H1 (cell line): ENCODE measurements around the gene TUBAL3. TPM values are rescaled to one million over a fixed set of nuclear protein-coding genes. Genes with fewer than 3 reads are reported as not detected.

Source experiments
- EP300 ChIP-seq, 2 experiments: IDR thresholded peaks; 1 replicate in 1 of 2; 2 replicates in 1 of 2; pipeline ENCODE4 v1.6.1; 2011 to 2012; ENCODE audit warnings: low read depth in 2 of 2, low read length in 2 of 2, mild to moderate bottlenecking in 2 of 2, borderline replicate concordance in 1 of 2, inconsistent platforms in 1 of 2, moderate library complexity in 1 of 2
- SP1 ChIP-seq: IDR thresholded peaks from 2 replicates; pipeline ENCODE4 v1.6.1; 2011; ENCODE audit warnings: low read depth, low read length
- polyA plus RNA-seq, 7 experiments: library from polyadenylated mRNA; depleted of rRNA in 3 of 7; stranded (reverse) in 5 of 7; unstranded in 2 of 7; fragments of >200 nt in 5 of 7; fragments of 200-250 nt in 2 of 7; gene quantifications; 1 replicate in 5 of 7; 2 replicates in 1 of 7; 4 replicates in 1 of 7; pipeline versions ENCODE4 v1.2.1 to v1.2.3, GENCODE V29; 2011 to 2013; ENCODE audit warnings: missing spikeins in 2 of 7, mixed read lengths in 2 of 7
- total RNA-seq: library from RNA; stranded (reverse); fragmentation: NEBNext Ultra II Directional; extraction: Animal tissue kit (Norgen Biotek cat#: 25700); gene quantifications from 2 replicates; pipeline ENCODE4 v1.2.1, GENCODE V29; 2021
- TF ChIP-seq, protein P1 (sequence below): fragments of 300-600 bp; sonication (generic); IDR thresholded peaks from 2 replicates; pipeline ENCODE4 v1.7.1; 2012; ENCODE audit warnings: low read length, moderate library complexity, mild to moderate bottlenecking, inconsistent platforms; ENCODE audit not compliant: insufficient replicate concordance

TUBAL3 gene
- total and polyA plus RNA-seq, 2 of the 8 experiments (the other 6 are each of a cell fraction or from before 2014, with no cell fraction given) = 0.17 TPM; not detected in 1

DNA sequence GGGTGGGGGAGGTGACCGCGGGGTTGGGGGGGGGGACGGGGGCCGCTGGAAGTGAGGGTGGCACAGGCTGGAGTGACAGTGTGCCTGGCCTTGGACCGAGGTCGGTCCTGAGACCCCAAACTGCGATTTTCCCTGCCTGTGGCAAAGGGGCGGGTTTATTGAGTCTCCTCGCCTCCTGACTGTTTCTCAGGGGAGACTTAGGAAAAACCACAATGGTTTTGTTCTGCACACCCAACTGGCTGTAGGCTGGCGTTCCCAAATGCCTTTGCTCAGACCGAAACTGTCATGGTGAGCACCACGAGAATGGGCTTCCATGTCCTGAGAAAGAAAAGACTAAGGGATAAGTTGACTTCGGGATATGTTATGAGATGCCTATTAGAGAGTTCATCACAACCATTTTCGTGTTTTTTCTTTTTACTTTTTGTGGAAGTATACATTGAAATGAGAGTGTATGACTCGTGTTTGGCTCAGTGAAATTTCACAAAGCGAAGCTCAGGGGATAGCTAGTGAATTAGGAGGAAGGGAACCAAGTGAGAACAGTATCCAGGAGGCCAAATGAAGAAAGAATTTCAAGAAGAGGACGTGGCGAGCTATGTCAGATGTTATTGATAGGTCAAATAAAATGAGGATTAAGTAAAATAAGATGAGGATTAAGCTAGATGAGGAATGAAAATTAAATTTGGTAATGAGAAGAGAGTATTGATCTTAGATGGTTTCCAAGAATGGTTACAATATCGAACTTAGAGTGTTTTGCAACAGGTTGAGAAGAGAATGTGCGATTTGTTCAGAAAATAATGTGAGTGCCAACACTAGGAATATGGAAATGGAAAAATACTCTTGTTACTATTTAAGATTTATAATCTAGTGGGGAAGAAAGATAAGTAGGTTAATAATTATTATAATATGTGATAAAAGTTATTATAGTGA, 8.6 kb upstream of the TUBAL3 start (continued):
- TF ChIP-seq, protein P1, sequence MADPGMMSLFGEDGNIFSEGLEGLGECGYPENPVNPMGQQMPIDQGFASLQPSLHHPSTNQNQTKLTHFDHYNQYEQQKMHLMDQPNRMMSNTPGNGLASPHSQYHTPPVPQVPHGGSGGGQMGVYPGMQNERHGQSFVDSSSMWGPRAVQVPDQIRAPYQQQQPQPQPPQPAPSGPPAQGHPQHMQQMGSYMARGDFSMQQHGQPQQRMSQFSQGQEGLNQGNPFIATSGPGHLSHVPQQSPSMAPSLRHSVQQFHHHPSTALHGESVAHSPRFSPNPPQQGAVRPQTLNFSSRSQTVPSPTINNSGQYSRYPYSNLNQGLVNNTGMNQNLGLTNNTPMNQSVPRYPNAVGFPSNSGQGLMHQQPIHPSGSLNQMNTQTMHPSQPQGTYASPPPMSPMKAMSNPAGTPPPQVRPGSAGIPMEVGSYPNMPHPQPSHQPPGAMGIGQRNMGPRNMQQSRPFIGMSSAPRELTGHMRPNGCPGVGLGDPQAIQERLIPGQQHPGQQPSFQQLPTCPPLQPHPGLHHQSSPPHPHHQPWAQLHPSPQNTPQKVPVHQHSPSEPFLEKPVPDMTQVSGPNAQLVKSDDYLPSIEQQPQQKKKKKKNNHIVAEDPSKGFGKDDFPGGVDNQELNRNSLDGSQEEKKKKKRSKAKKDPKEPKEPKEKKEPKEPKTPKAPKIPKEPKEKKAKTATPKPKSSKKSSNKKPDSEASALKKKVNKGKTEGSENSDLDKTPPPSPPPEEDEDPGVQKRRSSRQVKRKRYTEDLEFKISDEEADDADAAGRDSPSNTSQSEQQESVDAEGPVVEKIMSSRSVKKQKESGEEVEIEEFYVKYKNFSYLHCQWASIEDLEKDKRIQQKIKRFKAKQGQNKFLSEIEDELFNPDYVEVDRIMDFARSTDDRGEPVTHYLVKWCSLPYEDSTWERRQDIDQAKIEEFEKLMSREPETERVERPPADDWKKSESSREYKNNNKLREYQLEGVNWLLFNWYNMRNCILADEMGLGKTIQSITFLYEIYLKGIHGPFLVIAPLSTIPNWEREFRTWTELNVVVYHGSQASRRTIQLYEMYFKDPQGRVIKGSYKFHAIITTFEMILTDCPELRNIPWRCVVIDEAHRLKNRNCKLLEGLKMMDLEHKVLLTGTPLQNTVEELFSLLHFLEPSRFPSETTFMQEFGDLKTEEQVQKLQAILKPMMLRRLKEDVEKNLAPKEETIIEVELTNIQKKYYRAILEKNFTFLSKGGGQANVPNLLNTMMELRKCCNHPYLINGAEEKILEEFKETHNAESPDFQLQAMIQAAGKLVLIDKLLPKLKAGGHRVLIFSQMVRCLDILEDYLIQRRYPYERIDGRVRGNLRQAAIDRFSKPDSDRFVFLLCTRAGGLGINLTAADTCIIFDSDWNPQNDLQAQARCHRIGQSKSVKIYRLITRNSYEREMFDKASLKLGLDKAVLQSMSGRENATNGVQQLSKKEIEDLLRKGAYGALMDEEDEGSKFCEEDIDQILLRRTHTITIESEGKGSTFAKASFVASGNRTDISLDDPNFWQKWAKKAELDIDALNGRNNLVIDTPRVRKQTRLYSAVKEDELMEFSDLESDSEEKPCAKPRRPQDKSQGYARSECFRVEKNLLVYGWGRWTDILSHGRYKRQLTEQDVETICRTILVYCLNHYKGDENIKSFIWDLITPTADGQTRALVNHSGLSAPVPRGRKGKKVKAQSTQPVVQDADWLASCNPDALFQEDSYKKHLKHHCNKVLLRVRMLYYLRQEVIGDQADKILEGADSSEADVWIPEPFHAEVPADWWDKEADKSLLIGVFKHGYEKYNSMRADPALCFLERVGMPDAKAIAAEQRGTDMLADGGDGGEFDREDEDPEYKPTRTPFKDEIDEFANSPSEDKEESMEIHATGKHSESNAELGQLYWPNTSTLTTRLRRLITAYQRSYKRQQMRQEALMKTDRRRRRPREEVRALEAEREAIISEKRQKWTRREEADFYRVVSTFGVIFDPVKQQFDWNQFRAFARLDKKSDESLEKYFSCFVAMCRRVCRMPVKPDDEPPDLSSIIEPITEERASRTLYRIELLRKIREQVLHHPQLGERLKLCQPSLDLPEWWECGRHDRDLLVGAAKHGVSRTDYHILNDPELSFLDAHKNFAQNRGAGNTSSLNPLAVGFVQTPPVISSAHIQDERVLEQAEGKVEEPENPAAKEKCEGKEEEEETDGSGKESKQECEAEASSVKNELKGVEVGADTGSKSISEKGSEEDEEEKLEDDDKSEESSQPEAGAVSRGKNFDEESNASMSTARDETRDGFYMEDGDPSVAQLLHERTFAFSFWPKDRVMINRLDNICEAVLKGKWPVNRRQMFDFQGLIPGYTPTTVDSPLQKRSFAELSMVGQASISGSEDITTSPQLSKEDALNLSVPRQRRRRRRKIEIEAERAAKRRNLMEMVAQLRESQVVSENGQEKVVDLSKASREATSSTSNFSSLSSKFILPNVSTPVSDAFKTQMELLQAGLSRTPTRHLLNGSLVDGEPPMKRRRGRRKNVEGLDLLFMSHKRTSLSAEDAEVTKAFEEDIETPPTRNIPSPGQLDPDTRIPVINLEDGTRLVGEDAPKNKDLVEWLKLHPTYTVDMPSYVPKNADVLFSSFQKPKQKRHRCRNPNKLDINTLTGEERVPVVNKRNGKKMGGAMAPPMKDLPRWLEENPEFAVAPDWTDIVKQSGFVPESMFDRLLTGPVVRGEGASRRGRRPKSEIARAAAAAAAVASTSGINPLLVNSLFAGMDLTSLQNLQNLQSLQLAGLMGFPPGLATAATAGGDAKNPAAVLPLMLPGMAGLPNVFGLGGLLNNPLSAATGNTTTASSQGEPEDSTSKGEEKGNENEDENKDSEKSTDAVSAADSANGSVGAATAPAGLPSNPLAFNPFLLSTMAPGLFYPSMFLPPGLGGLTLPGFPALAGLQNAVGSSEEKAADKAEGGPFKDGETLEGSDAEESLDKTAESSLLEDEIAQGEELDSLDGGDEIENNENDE = no peak
- no peak for TF ChIP-seq SP1
- no peak for TF ChIP-seq EP300 (IDR thresholded peaks at IDR 0.05; ENCODE audit: borderline replicate concordance in 1 of 2, low read depth in 2 of 2, low read length in 2 of 2)
